Heart right ventricle (tissue), 16 donors: ENCODE measurements around the gene ZNF236. TPM values are rescaled to one million over a fixed set of nuclear protein-coding genes. Genes with fewer than 3 reads are reported as not detected.

Source experiments
- ATAC-seq, 8 donors: fragments of 200-7000 bp; cut with Tn5 transposase; one replicate each; pipeline ENCODE4 v1.9.1; 2020; ENCODE audit warnings: mild to moderate bottlenecking in 8 of 8, moderate library complexity in 8 of 8, moderate number of reproducible peaks in 1 of 8
- DNase-seq, 2 donors: peaks; one replicate each; pipeline ENCODE4 v3.0.0-alpha.2; 2020
- H3K27ac ChIP-seq, 10 donors: fragments of 200-600 bp; sonication (generic) in 2 of 10; one replicate each; pipeline versions ENCODE4 v1.5.0 to v1.8.0; 2020 to 2022; ENCODE audit warnings: mild to moderate bottlenecking in 3 of 10
- H3K27me3 ChIP-seq, 7 donors: fragments of 200-600 bp; one replicate each; pipeline ENCODE4 v1.8.0; 2021 to 2022; ENCODE audit warnings: mild to moderate bottlenecking in 2 of 7
- H3K36me3 ChIP-seq, 9 donors: fragments of 200-600 bp; sonication (generic) in 1 of 9; one replicate each; pipeline versions ENCODE4 v1.5.0 to v1.8.0; 2020 to 2022; ENCODE audit warnings: mild to moderate bottlenecking in 2 of 9
- H3K4me1 ChIP-seq, 9 donors: fragments of 200-600 bp; sonication (generic) in 1 of 9; one replicate each; pipeline versions ENCODE4 v1.5.0 to v1.8.0; 2020 to 2022; ENCODE audit warnings: mild to moderate bottlenecking in 4 of 9
- H3K4me3 ChIP-seq, 10 donors: fragments of 200-600 bp; sonication (generic) in 2 of 10; one replicate each; pipeline versions ENCODE4 v1.5.0 to v1.8.0; 2020 to 2022; ENCODE audit warnings: mild to moderate bottlenecking in 7 of 10, moderate library complexity in 2 of 10
- H3K9me3 ChIP-seq, 11 donors: fragments of 200-600 bp in 10 of 11; sonication (generic) in 2 of 11; one replicate each; pipeline versions ENCODE4 v1.5.0 to v1.8.0; 2013 to 2022; ENCODE audit warnings: mild to moderate bottlenecking in 2 of 11, control low read depth in 1 of 11, moderate library complexity in 1 of 11
- whole genome bisulfite sequencing, 2 donors: extraction: QIAGEN DNeasy Blood & Tissue Kit; methylation state at CpG; one replicate each; pipeline ENCODE4 v1.1.7; 2013; ENCODE audit warnings: inconsistent platforms in 1 of 2; 5-methylcytosine and 5-hydroxymethylcytosine counted together
- intact Hi-C, 10 donors: fragments of 100-400 bp; cut with DNase I; formaldehyde crosslinking; loops; one replicate each; pipeline versions ENCODE4 v1.11.1 to v1.14.2; 2022
- polyA plus RNA-seq, 2 donors: library from polyadenylated mRNA; stranded (reverse); fragments of 200-250 nt; gene quantifications; one replicate each; pipeline ENCODE4 v1.2.3, GENCODE V29; 2013
- total RNA-seq, 10 donors: library from RNA; stranded (reverse); fragmentation: NEBNext Ultra II Directional in 3 of 10; extraction: Animal tissue kit (Norgen Biotek cat#: 25700) in 3 of 10; gene quantifications; one replicate each; pipeline versions ENCODE4 v1.2.1 to v1.2.4, GENCODE V29; 2021 to 2023
- TF ChIP-seq, protein P1 (sequence below), 9 donors: fragments of 200-600 bp; sonication (generic) in 2 of 9; IDR thresholded peaks; one replicate each; pipeline versions ENCODE4 v1.5.0 to v1.8.0; 2021 to 2022; ENCODE audit warnings: antibody characterized with exemption in 9 of 9, mild to moderate bottlenecking in 5 of 9, moderate library complexity in 1 of 9
- donor health status: Arrhythmogenic right ventricular cardiomyopathy.
- donor health status: ischemic (EF 13 %, LVEDD 7.1; RV severe dilation, severe dysfunction).
- donor health status: healthy with polysubstance abuse.
- donor health status: DM: no; HTN: yes; CAD: no.
- donor health status: DM: no; HTN: no; CAD: no.
- donor health status: ischemic (EF 25% LVEDD 6.9; RV normal size, moderate dysfunction).
- donor health status: ischemic (EF 25% LVEDD 5.7; RV mildly dilated, moderate dysfunction).
- donor health status: healthy.
- donor health status: DM: yes; HTN: yes; CAD: no.
- donor health status: Ischemic cardiomyopathy.
- donor health status: ischemic (EF 35%, LVEDD 5.7; RV mildly dilated, moderate dysfunction).
- donor health status: nonischemic (EF 11% LVEDD 7.7; RV severe dilation, severe dysfunction).
- donor health status: DM: yes; HTN: yes; CAD: no.
- donor health status: PGD.
- donor health status: ischemic (EF 29% LVEDD 5.4; RV normal size, mild dysfunction).
- donor health status: nonischemic (EF 23%, LVEDD 6.1; RV moderate dilation, normal function).

ZNF236 gene
- total and polyA plus RNA-seq, 12 donors, result 0.75 to 14.9 (median 12.1) TPM

DNA sequence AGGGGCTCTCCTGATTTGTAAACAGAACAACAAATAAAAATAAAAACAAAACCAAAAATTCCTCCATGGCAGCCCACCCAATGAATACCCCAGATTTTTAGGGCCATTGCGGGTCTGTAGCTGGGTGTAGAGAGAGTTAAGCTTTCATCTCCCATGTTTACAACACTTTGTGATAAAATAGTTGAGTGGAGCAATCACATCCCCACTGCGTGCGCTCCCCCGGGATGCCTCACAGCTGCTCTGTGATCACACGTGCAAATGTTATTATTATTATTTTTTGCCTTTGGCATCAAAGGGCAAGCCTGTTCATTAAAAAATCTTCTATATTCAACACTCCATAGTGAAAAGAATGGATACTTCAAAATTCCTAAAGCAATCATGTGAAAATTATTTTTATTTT is 192.2 kb downstream of the ZNF236 start:
- ATAC-seq (peak in 7 of 8 donors; percentile 45 to 74 (median 65)), DNase-seq (no peak)
- Histone ChIP-seq H3K4me3 (no peak overlapping the region), H3K27me3 (no peaks in the 10 kb centered on the region), H3K36me3 (peaks cover 0 to 39% (median 0%) of the 10 kb centered on the region in 9 donors), H3K27ac (peak overlapping the region; percentile 30 to 85 (median 77)), H3K9me3 (no peaks in the 10 kb centered on the region), H3K4me1 (peaks cover 5 to 38% (median 32%) of the 10 kb centered on the region in 9 donors)
- TF ChIP-seq, protein P1, sequence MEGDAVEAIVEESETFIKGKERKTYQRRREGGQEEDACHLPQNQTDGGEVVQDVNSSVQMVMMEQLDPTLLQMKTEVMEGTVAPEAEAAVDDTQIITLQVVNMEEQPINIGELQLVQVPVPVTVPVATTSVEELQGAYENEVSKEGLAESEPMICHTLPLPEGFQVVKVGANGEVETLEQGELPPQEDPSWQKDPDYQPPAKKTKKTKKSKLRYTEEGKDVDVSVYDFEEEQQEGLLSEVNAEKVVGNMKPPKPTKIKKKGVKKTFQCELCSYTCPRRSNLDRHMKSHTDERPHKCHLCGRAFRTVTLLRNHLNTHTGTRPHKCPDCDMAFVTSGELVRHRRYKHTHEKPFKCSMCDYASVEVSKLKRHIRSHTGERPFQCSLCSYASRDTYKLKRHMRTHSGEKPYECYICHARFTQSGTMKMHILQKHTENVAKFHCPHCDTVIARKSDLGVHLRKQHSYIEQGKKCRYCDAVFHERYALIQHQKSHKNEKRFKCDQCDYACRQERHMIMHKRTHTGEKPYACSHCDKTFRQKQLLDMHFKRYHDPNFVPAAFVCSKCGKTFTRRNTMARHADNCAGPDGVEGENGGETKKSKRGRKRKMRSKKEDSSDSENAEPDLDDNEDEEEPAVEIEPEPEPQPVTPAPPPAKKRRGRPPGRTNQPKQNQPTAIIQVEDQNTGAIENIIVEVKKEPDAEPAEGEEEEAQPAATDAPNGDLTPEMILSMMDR (IDR thresholded peaks at IDR 0.05), result no peak
- intact Hi-C loops, result loop anchor here in 2 of 10 donors (5.0 to 10.0 kb wide), 2 partner anchors 113 to 120 kb away; partner anchors contain the start of gene MBP (in 1 of the 2)
- WGBS, 2 donors, result 30 to 36% methylated on average over 5 of the region's 5 CpGs

DNA sequence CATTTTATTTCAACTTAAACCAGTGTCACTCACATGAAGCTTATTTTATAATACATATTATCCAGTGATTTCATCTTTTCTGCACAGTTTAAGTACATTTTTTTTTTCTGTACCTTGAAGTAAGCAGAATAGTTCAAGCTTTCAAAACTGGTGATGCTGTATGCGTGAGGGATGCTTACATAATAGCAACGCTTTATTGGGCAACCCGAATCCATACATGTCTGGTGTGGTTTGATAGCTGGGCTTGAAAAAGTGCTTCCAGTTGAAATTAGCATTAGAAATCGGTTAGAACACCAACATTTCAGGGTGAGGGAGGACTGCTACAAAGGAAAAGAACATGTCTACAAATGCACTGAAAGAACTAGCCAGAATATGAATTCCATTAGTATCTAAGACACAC is 192.8 kb downstream of the ZNF236 start:
- no peaks in the 10 kb centered on the region for H3K9me3 ChIP-seq
- H3K36me3 ChIP-seq, result peaks cover 0 to 39% (median 0%) of the 10 kb centered on the region in 9 donors
- intact Hi-C loops, result loop anchor here in 1 of 10 donors (10.0 kb wide), 1 partner anchor 120 kb away; the partner anchor contains the start of gene MBP
- peak overlapping the region in 3 of 10 donors; percentile 10 to 85 (median 79) for H3K27ac ChIP-seq
- H3K4me3 ChIP-seq, result no peak overlapping the region
- TF ChIP-seq, protein P1 (IDR thresholded peaks at IDR 0.05), result no peak
- WGBS, 2 donors, result 75 to 86% methylated on average over 4 of the region's 4 CpGs
- no peak for DNase-seq
- H3K4me1 ChIP-seq, result peaks cover 5 to 38% (median 32%) of the 10 kb centered on the region in 9 donors
- H3K27me3 ChIP-seq, result no peaks in the 10 kb centered on the region
- no peak for ATAC-seq

DNA sequence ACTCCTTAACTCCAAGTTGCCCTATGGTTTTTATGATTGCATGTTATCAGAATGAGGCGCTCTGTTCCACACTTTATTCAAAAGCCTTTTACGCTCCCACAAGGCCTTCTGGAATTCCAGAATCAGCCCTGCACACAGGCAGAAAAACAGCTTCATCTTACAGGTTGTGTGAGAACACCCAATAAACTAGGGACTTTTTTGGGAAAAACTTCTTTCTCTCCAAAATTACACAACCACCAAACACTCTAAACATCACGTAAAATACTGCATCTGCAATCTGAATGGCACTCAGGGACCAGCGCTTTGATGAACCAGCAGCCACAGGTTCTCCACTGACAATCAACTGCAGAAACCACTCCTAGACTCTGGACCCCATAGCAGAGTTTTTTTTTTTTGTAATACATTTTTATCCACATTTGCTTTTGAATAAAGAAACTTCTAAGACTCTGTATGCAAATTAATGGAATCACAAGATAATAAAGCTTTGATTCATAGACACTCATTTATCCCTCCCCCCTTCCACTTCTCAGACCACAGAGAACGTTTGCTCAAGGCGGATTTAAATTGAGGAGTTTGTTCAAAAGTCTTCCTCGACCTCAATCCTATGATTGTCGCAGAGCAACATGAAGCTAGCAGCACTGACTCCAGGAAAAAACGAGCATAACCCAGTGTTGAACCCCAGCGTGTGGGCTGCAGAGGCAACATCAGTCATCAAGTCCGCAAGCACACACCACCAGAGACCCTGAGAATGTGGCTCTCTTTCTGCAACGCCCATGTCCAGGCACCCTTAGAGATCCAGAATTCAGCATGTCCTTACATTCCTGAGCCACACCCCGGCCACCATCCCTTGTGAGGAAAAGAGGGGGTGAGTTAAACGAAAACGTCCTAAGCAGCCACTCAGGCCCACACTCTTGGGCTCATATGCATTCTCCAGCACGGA is 193.7 kb downstream of the ZNF236 start:
- DNase-seq, result no peak
- intact Hi-C loops, result loop anchor here in 1 of 10 donors (10.0 kb wide), 1 partner anchor 119 kb away; the partner anchor contains the start of gene MBP
- peak overlapping the region in 2 of 10 donors; percentile 10 to 79 for H3K27ac ChIP-seq

DNA sequence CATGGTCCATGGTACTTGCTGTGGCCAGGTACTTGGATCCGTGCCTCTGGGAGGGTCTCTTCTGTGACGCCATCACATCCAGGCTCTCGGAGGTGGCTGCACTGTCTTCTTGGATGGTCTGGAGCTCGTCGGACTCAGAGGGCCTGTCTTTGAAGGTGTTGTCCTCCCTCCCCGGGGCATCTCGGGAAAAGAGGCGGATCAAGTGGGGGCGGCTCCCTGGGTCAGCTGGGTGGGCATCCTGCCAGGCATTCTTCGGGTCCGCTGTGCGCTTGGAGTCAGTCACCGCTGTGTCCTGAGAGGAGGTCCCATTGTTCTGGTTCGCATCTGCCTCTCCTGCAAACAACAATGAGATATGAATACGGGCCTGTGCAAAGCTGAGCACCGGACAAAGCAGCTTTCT is 194.6 kb downstream of the ZNF236 start:
- TF ChIP-seq, protein P1 (IDR thresholded peaks at IDR 0.05), result no peak
- Histone ChIP-seq H3K36me3 (peaks cover 0 to 32% (median 0%) of the 10 kb centered on the region in 9 donors), H3K9me3 (no peaks in the 10 kb centered on the region), H3K4me1 (peaks cover 5 to 38% (median 32%) of the 10 kb centered on the region in 9 donors), H3K27ac (no peak overlapping the region), H3K27me3 (no peaks in the 10 kb centered on the region), H3K4me3 (no peak overlapping the region)
- ATAC-seq (no peak), DNase-seq (no peak)
- 68 to 75% methylated on average over 16 of the region's 16 CpGs for WGBS, 2 donors
- intact Hi-C loops, result loop anchor here in 1 of 10 donors (10.0 kb wide), 1 partner anchor 118 kb away; the partner anchor contains the start of gene MBP

More for the DNA sequence above, 193.7 kb downstream of the ZNF236 start:
- no peak for ATAC-seq
- Histone ChIP-seq H3K27me3 (no peaks in the 10 kb centered on the region), H3K9me3 (no peaks in the 10 kb centered on the region), H3K36me3 (peaks cover 0 to 38% (median 0%) of the 10 kb centered on the region in 9 donors), H3K4me3 (no peak overlapping the region), H3K4me1 (peaks cover 5 to 38% (median 32%) of the 10 kb centered on the region in 9 donors)
- WGBS, 2 donors, result 82 to 88% methylated on average over 16 of the region's 16 CpGs
- TF ChIP-seq, protein P1 (IDR thresholded peaks at IDR 0.05), result no peak
